ENCODE results near the gene DISC1. TPM values are rescaled to one million over a fixed set of nuclear protein-coding genes. Genes with fewer than 3 reads are reported as not detected.

The DISC1 gene
- total RNA-seq, 2 experiments from 2014 or later: 12.6 to 14.7 TPM

DNA sequence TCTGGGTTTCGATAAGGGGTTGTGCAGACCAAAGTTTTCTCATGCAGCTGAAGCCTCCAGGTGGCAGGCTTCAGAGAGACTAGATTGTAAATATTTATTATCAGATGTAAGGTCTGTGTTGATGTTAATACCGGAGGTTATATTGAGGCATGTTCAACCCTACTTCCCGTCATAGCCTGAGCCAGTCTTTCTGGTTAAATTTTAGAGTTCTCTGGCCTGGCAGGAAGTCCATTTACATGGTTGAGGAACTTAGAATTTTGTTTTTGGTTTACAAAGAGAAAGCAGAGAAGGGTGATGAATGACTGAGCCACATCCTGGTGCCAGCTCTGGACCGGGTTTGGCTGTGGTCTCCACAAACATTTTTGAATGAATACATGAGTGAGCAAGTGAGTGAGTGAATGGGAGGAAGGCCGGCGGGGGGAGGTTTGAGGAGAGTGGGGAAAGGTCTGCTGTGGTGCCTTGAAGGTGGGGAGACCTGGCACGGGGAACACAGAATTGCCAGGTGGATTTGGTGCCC, 218.5 kb downstream of the DISC1 start:
- Mint-ChIP-seq H3K27me3 (ENCODE audit: low read depth) (no peaks in the 10 kb centered on the region), H3K27ac (peak overlapping the region; percentile 68), H3K36me3 (ENCODE audit: low read depth) (no peaks in the 10 kb centered on the region), H3K4me1 (ENCODE audit: low read depth) (peaks cover 14% of the 10 kb centered on the region), H3K9me3 (ENCODE audit: insufficient read depth) (no peaks in the 10 kb centered on the region), H3K4me3 (no peak overlapping the region)
- DNase-seq: peak; percentile 32
- peak; percentile 47 for ATAC-seq
- ChIA-PET CTCF (no interaction called here), POLR2A (no interaction called here)

DNA sequence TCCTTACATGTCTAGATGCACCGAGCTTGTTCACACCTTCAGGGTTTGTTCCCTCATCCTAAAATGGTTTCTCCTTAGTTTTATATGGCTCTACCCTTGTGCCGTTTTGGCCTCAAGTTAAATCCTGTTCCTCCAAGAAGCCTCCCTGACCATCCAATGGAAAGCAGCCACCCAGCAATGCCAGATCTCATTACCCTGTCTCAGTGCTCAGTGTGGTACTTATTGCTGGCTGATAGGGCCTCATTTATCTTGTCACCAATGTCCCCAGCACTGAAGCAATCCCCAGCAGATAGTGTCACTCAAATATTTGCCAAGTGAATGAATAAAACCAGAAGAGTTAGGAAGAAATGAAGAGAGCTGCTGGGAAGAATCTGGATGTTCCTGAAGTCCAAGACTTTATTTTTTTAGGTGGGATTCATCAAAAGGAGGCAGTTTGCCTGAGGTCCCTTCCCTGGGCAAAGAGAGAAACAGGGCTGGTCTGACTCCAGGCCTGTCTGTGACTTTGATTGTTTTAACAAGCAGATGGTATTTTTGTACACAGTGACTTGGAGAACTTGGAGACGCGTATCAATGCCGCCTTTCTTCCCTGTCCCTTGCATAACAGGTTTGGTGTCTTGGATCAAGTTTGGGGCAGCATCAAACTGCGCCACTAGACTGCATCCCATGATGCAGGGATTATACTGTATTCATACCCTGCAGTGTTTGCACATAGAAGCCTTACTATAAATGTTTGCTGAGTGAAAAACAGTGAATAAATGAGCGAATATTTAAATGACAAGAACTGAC, 221.2 kb downstream of the DISC1 start:
- Mint-ChIP-seq H3K36me3 (ENCODE audit: low read depth) (no peaks in the 10 kb centered on the region), H3K4me3 (no peak overlapping the region), H3K27ac (no peak overlapping the region), H3K27me3 (ENCODE audit: low read depth) (no peaks in the 10 kb centered on the region), H3K9me3 (ENCODE audit: insufficient read depth) (no peaks in the 10 kb centered on the region), H3K4me1 (ENCODE audit: low read depth) (peaks cover 14% of the 10 kb centered on the region)
- no peak for ATAC-seq
- no peak for DNase-seq
- ChIA-PET CTCF (no interaction called here), POLR2A (no interaction called here)

DNA sequence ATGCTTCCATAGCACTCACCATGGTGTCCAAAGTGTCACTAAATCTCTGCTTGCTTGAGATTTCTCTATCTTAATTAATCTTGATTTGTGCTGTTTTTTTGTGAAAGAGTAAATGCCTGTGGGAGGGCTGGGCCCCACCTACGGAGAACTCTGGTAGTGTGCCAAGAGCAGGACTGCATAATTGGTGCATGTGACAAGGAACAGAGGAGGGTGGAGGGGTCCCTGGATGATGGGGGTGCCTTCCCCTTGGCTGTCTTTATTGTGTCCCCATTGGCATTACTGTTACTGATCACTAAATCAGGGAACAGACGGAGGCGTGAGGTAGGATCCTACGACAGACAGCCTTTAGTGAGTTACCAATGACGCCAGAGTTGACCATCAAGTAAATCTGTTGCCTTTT, 223.4 kb downstream of the DISC1 start:
- Mint-ChIP-seq H3K27me3 (ENCODE audit: low read depth) (no peaks in the 10 kb centered on the region), H3K9me3 (ENCODE audit: insufficient read depth) (no peaks in the 10 kb centered on the region), H3K4me1 (ENCODE audit: low read depth) (peaks cover 7% of the 10 kb centered on the region), H3K27ac (no peak overlapping the region), H3K4me3 (no peak overlapping the region), H3K36me3 (ENCODE audit: low read depth) (no peaks in the 10 kb centered on the region)
- DNase-seq (no peak), ATAC-seq (no peak)
- CTCF ChIA-PET: no interaction called here
- POLR2A ChIA-PET: no interaction called here

DNA sequence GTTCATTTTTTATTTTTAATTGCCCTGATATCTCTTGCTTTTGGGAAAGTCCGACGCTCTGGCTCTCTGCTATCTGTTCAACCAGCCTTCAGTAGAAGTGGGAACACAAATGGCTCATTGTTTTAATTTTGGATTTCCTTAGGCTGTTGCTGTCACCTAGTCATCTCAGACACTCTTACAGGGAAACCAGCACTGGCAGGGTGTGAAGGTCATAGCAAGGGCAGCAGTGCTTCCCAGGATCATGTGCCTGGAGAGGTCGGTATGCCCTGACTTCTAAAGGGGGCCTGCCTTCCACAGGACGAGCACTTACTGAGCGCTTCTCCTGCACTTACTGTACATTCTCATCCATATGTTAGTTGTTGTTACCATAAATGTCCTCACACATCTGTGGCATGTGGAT, 224.2 kb downstream of the DISC1 start:
- ChIA-PET POLR2A (no interaction called here), CTCF (no interaction called here)
- no peaks in the 10 kb centered on the region for H3K36me3 Mint-ChIP-seq (ENCODE audit: low read depth)
- no peaks in the 10 kb centered on the region for H3K4me1 Mint-ChIP-seq (ENCODE audit: low read depth)
- no peak for ATAC-seq
- no peak overlapping the region for H3K4me3 Mint-ChIP-seq
- no peak overlapping the region for H3K27ac Mint-ChIP-seq
- H3K9me3 Mint-ChIP-seq (ENCODE audit: insufficient read depth): no peaks in the 10 kb centered on the region
- no peaks in the 10 kb centered on the region for H3K27me3 Mint-ChIP-seq (ENCODE audit: low read depth)
- no peak for DNase-seq

DNA sequence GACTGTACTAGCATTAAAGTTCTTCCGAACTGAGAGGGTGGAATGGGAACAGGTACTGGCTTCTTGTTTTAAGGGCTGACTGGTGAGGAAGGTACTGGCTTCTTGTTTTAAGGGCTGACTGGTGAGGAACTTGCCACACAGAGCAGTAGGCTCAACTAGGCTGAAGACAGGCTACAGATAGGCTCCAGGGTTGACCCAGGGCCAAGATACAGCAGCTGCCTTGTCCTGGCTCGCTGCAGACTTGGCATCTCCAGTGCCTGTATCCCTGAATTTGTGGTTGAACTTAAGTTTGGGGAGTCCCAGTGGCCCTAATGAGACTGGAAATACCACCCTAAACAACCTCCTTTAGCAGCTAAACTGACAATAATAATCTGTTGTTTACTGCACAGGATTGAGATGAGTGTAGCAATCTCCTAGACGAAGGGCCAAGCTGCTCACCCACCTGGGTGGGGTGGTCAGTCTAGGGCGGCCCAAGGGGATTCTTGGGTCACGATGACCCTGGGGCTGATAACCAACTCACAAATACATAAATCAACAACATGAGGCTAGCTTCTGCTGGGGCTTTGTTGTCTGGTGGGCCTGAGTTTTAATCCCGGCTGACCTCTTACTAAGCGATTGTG, 227.1 kb downstream of the DISC1 start:
- Mint-ChIP-seq H3K4me1 (ENCODE audit: low read depth) (no peaks in the 10 kb centered on the region), H3K27ac (no peak overlapping the region), H3K27me3 (ENCODE audit: low read depth) (no peaks in the 10 kb centered on the region), H3K9me3 (ENCODE audit: insufficient read depth) (no peaks in the 10 kb centered on the region), H3K4me3 (no peak overlapping the region), H3K36me3 (ENCODE audit: low read depth) (no peaks in the 10 kb centered on the region)
- ATAC-seq: no peak
- no peak for DNase-seq
- POLR2A ChIA-PET: no interaction called here
- CTCF ChIA-PET: no interaction called here

DNA sequence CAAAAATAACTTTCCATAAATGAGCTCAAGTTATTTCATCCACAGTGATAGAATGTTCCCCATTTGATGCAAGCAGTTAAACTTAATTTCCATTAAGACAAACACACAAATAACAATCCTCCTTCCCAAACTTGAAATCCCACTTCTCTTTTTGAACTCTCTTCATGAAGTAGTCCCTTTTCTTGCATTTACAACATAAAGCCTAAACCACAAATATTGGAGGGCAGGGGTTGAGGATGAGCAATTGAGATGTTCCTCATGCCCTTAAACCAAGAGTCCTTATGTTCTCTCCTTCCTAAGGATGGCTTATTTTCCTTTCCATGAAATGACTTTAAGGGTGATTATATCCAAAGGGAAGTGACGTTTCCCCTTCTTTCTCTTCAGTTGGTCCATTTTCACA, 228.8 kb downstream of the DISC1 start:
- ChIA-PET POLR2A (no interaction called here), CTCF (interaction anchor here (1.3 kb wide), 1 partner anchor 11 kb away, joined by 4 read pairs; no protein-coding TSS in a partner anchor)
- no peaks in the 10 kb centered on the region for H3K36me3 Mint-ChIP-seq (ENCODE audit: low read depth)
- no peaks in the 10 kb centered on the region for H3K27me3 Mint-ChIP-seq (ENCODE audit: low read depth)
- no peak overlapping the region for H3K4me3 Mint-ChIP-seq
- H3K27ac Mint-ChIP-seq: no peak overlapping the region
- no peaks in the 10 kb centered on the region for H3K4me1 Mint-ChIP-seq (ENCODE audit: low read depth)
- ATAC-seq: no peak
- no peak for DNase-seq
- H3K9me3 Mint-ChIP-seq (ENCODE audit: insufficient read depth): no peaks in the 10 kb centered on the region

DNA sequence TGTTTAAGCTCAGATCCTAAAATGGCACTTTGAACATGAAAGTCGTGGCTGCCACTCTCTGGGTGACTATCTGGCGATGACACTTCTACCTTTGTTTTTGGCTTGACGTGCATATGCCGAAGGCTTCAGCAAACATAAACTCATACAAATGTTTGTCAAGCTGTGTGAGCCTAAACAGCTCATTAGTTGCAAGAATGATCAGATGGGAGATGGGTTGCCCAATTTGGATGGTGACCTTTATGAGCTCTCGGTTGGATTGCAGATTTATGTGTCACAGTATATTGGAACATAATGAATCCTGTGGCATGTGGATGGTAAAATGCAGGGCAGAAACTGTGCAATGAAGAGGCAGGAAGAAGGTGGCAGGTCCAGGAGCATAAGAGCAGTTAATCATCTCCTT, 229.3 kb downstream of the DISC1 start:
- DNase-seq (no peak), ATAC-seq (no peak)
- ChIA-PET POLR2A (no interaction called here), CTCF (interaction anchor here (1.3 kb wide), 1 partner anchor 10 kb away, joined by 4 read pairs; no protein-coding TSS in a partner anchor)
- H3K27me3 Mint-ChIP-seq (ENCODE audit: low read depth): no peaks in the 10 kb centered on the region
- H3K27ac Mint-ChIP-seq: no peak overlapping the region
- H3K9me3 Mint-ChIP-seq (ENCODE audit: insufficient read depth): no peaks in the 10 kb centered on the region
- no peaks in the 10 kb centered on the region for H3K36me3 Mint-ChIP-seq (ENCODE audit: low read depth)
- no peak overlapping the region for H3K4me3 Mint-ChIP-seq
- no peaks in the 10 kb centered on the region for H3K4me1 Mint-ChIP-seq (ENCODE audit: low read depth)

DNA sequence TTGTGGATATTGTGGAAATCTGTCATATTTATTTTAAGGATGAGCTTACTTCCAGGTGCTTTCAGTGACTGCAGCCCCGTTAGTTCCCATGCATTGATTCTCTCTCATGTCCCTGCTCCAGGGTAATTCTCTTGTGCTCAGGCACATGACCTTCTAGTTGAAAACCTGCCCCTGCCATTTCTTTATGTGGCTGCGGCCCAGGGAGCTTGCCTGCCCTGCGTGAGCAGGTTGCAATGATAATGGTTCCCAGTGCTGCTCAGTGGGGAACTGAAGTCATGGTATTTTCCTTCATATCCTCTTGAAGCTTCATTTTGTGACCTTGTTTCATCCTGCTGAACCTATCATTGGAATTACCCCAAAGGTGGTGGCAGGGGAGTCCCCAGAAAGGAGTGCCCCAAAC, 229.8 kb downstream of the DISC1 start:
- H3K36me3 Mint-ChIP-seq (ENCODE audit: low read depth): no peaks in the 10 kb centered on the region
- H3K27ac Mint-ChIP-seq: no peak overlapping the region
- no peaks in the 10 kb centered on the region for H3K4me1 Mint-ChIP-seq (ENCODE audit: low read depth)
- ChIA-PET CTCF (interaction anchor here (0.7 to 1.3 kb wide), 2 partner anchors 10 kb away, joined by 3 to 4 read pairs; no protein-coding TSS in a partner anchor), POLR2A (no interaction called here)
- H3K9me3 Mint-ChIP-seq (ENCODE audit: insufficient read depth): no peaks in the 10 kb centered on the region
- no peak overlapping the region for H3K4me3 Mint-ChIP-seq
- DNase-seq (no peak), ATAC-seq (no peak)
- H3K27me3 Mint-ChIP-seq (ENCODE audit: low read depth): no peaks in the 10 kb centered on the region

DNA sequence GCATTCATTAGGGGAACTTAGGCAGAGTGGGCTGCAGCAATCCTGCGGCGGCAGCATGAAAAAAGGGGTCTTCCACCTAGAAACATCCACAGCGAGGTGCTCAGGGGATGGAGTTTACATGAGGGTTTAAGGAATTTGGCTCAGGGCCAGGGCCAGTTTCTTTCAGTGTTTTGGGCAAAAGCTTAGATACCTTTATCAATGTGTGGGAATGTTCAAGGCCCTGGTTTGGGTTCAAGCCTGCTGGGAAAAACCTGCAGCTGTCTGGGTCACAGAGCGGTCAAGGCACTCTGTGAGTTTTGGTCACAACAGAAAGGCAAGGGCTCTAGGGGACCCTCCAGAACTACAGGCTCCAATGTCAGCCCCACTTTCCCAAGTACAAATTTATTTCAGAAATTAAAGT, 230.3 kb downstream of the DISC1 start:
- H3K27ac Mint-ChIP-seq: no peak overlapping the region
- H3K9me3 Mint-ChIP-seq (ENCODE audit: insufficient read depth): no peaks in the 10 kb centered on the region
- CTCF ChIA-PET: interaction anchor here (0.7 kb wide), 1 partner anchor 10 kb away, joined by 3 read pairs; no protein-coding TSS in a partner anchor
- DNase-seq: no peak
- ATAC-seq: no peak
- POLR2A ChIA-PET: no interaction called here
- no peak overlapping the region for H3K4me3 Mint-ChIP-seq
- peaks cover 1% of the 10 kb centered on the region for H3K4me1 Mint-ChIP-seq (ENCODE audit: low read depth)
- H3K27me3 Mint-ChIP-seq (ENCODE audit: low read depth): no peaks in the 10 kb centered on the region
- H3K36me3 Mint-ChIP-seq (ENCODE audit: low read depth): no peaks in the 10 kb centered on the region

DNA sequence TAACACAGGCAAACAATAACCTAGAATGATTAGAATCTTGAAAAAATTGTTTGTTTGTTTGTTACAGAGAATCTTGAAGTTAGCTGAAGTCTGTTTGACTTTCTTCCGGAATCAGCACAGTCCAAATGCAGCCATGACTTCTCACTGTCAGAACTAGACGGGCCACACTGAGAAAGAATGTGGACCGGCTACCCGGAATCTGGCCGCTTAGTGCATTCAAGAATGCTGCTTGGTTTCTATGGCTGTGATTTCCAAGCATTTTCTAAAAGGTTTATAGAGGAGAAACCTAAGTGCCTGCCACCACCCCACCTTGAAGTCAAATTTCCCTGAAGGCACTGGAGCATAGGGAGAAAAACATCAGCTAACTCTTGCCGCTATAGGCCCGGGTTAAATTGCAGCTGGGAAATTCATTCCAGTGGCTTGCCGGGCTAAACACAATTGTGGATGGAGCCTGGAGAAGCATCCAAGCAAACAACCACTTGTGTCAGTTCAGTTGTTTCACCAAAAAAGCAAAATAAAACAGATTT, 231.1 kb downstream of the DISC1 start:
- CTCF ChIA-PET: no interaction called here
- no peaks in the 10 kb centered on the region for H3K9me3 Mint-ChIP-seq (ENCODE audit: insufficient read depth)
- POLR2A ChIA-PET: no interaction called here

DNA sequence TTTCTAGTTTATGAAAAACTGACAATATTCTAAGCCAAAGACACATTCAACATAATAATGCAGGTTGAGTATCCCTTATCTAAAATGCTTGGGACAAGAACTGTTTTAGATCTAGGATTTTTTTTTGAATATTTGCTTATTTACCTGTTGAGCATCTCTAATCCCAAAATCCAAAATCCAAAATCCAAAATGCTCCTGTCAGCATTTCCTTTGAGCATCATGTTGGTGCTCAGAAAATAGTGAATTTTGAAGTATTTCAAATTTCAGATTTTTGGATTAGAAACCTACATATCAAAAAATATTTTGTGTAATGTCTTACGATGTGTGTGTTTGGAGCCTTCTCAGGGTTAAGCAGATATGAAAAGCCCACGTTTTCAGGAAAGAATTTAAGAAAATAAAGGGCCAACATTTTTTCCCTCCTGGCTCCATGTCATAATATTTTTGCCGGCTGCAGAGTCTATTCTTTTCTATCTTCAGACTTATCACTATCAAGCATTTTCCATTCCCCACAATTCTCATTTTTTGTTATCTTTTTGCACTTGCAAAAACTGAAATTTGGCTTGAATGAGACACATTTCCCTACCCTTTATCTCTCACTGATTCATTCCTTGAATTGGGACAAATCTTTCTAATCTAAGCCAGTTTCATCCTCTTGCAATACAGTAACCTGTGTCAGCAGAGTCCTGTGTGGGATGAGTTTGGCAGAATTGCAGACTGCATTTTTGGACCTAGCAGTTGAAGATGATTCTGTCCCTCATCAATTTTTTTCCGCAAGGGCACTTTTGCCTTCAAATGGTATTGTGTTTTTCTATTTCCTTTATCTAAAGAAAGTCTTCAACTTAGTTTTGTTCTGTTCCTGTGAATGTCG, 233.9 kb downstream of the DISC1 start:
- no peak for ATAC-seq
- no peak for DNase-seq
- Mint-ChIP-seq H3K4me3 (no peak overlapping the region), H3K27me3 (ENCODE audit: low read depth) (no peaks in the 10 kb centered on the region), H3K27ac (no peak overlapping the region), H3K36me3 (ENCODE audit: low read depth) (no peaks in the 10 kb centered on the region), H3K4me1 (ENCODE audit: low read depth) (peaks cover 1% of the 10 kb centered on the region), H3K9me3 (ENCODE audit: insufficient read depth) (no peaks in the 10 kb centered on the region)
- POLR2A ChIA-PET: no interaction called here
- CTCF ChIA-PET: no interaction called here

More for the DNA sequence above, 231.1 kb downstream of the DISC1 start:
- Mint-ChIP-seq H3K4me3 (no peak overlapping the region), H3K27ac (no peak overlapping the region), H3K27me3 (ENCODE audit: low read depth) (no peaks in the 10 kb centered on the region), H3K36me3 (ENCODE audit: low read depth) (no peaks in the 10 kb centered on the region), H3K4me1 (ENCODE audit: low read depth) (peaks cover 1% of the 10 kb centered on the region)
- no peak for DNase-seq
- no peak for ATAC-seq

Measured in activated CD8-positive, alpha-beta T cell treated with anti-CD3 and anti-CD28 coated beads, Interleukin-2, amount 10 ng/mL, durations not matched to agents 7 days and 5 days (primary cell).